ENCODE data around the gene RPS15. TPM values are rescaled to one million over a fixed set of nuclear protein-coding genes. Genes with fewer than 3 reads are reported as not detected.
A peak's percentile ranks its signal among the peaks of the same experiment; 100 is the strongest.

The RPS15 gene
- total and polyA plus RNA-seq, 9 of the 15 experiments (the other 6 are each of a cell fraction or from before 2014, with no cell fraction given) = 605 to 2,791 (median 957) TPM

DNA sequence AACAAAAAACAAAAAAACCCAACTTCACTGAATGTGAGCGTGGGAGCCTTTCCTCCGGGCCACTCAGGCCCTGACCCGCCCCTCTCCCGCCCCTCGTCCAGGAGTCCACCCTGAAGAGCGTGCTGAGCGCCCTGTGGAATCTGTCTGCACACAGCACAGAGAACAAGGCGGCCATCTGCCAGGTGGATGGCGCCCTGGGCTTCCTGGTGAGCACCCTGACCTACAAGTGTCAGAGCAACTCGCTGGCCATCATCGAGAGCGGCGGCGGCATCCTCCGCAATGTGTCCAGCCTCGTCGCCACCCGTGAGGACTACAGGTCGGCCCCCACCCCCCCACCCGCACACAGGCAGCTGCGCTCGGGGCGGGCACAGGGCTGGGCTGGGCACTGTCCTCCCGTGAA, 23.7 kb downstream of the RPS15 start:
- Histone ChIP-seq H3K9ac (ENCODE audit: insufficient read depth in 1 of 2, low read depth in 2 of 2, low read length in 2 of 2) (peak overlapping the region in 1 of 2 experiments; percentile 68; a peak in 2 of 4 replicates), H3K4me1 (replicated peaks in 1 of 2; ENCODE audit: control insufficient read depth in 2 of 2, insufficient read depth in 2 of 2, low read length in 2 of 2) (peaks cover 0 to 45% of the 10 kb centered on the region in 2 experiments; a peak in 2 of 5 replicates), H3K9me1 (ENCODE audit: control insufficient read depth, insufficient read depth, low read length) (no peaks in the 10 kb centered on the region), H3K27ac (ENCODE audit: extremely low read depth, low read depth, low read length) (no peak overlapping the region), H3K4me3 (no peak overlapping the region), H4K20me1 (replicated peaks; ENCODE audit: control insufficient read depth, insufficient read depth, low read length) (peaks cover 18% of the 10 kb centered on the region), H3K9me3 (replicated peaks; ENCODE audit: control insufficient read depth, insufficient read depth, low read depth, low read length) (no peaks in the 10 kb centered on the region), H3K79me2 (ENCODE audit: control insufficient read depth, insufficient read depth, low read length) (no peaks in the 10 kb centered on the region), H3K27me3 (ENCODE audit: control insufficient read depth in 2 of 2, insufficient read depth in 2 of 2, low read length in 2 of 2) (no peaks in the 10 kb centered on the region), H3K4me2 (ENCODE audit: insufficient read depth, low read length) (no peak overlapping the region), H3K36me3 (ENCODE audit: control insufficient read depth, insufficient read depth, low read length) (peaks cover 6% of the 10 kb centered on the region; the same call in 1 of the 3 replicates), H2AFZ (ENCODE audit: low read depth, low read length) (no peak overlapping the region)
- no peak for DNase-seq (ENCODE audit: extremely low read depth in 1 of 4, low spot score in 3 of 4)
- BruUV-seq (replicated peaks) = no TSS peak
- POLR2A ChIA-PET = no interaction called here
- no peak for ATAC-seq
- TF ChIP-seq SMARCC2 (IDR thresholded peaks at IDR 0.05; ENCODE audit: low read depth) = no peak
- TF ChIP-seq POLR2G (IDR thresholded peaks at IDR 0.05; ENCODE audit: low read depth, low read length) = 0 out of 2 replicates have a peak, but pooled peaks have one; percentile 31
- intact Hi-C loops (cut with micrococcal nuclease) (no loop called here), in situ Hi-C loops (cut with MboI) (no loop called here)
- CTCF ChIA-PET (ENCODE audit: low intra/inter-chr PET ratio) = no interaction called here
- whole genome bisulfite sequencing (ENCODE audit: insufficient coverage, low coverage, missing lambda C conversion rate) = 73% methylated on average over 21 of the region's 24 CpGs
- no peak for FAIRE-seq

DNA sequence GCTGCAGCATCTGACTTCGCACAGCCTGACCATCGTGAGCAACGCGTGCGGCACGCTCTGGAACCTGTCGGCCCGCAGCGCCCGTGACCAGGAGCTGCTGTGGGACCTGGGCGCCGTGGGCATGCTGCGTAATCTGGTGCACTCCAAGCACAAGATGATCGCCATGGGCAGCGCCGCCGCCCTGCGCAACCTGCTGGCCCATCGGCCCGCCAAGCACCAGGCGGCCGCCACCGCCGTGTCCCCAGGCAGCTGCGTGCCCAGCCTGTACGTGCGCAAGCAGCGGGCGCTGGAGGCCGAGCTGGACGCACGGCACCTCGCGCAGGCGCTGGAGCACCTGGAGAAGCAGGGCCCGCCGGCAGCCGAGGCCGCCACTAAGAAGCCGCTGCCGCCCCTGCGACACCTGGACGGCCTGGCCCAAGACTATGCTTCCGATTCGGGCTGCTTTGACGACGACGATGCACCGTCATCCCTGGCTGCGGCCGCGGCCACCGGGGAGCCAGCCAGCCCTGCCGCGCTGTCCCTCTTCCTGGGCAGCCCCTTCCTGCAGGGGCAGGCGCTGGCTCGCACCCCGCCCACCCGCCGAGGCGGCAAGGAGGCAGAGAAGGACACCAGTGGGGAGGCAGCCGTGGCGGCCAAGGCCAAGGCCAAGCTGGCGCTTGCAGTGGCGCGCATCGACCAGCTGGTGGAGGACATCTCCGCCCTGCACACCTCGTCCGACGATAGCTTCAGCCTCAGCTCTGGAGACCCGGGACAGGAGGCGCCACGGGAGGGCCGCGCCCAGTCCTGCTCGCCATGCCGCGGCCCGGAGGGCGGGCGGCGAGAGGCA, 27.2 kb downstream of the RPS15 start:
- intact Hi-C loops (cut with micrococcal nuclease) (no loop called here), in situ Hi-C loops (cut with MboI) (no loop called here)
- Histone ChIP-seq H3K9ac (ENCODE audit: insufficient read depth in 1 of 2, low read depth in 2 of 2, low read length in 2 of 2) (no peak overlapping the region), H3K4me2 (ENCODE audit: insufficient read depth, low read length) (no peak overlapping the region), H3K36me3 (ENCODE audit: control insufficient read depth, insufficient read depth, low read length) (peaks cover 2% of the 10 kb centered on the region; the same call in 1 of the 3 replicates), H4K20me1 (replicated peaks; ENCODE audit: control insufficient read depth, insufficient read depth, low read length) (peaks cover 5% of the 10 kb centered on the region; the same call in 1 of the 2 replicates), H3K4me1 (replicated peaks in 1 of 2; ENCODE audit: control insufficient read depth in 2 of 2, insufficient read depth in 2 of 2, low read length in 2 of 2) (peaks cover 0 to 54% of the 10 kb centered on the region in 2 experiments; a peak in 2 of 5 replicates), H3K27ac (ENCODE audit: extremely low read depth, low read depth, low read length) (no peak overlapping the region), H3K9me3 (replicated peaks; ENCODE audit: control insufficient read depth, insufficient read depth, low read depth, low read length) (no peaks in the 10 kb centered on the region), H3K79me2 (ENCODE audit: control insufficient read depth, insufficient read depth, low read length) (peaks cover 5% of the 10 kb centered on the region; the same call in 2 of the 3 replicates), H3K4me3 (no peak overlapping the region), H3K9me1 (ENCODE audit: control insufficient read depth, insufficient read depth, low read length) (no peaks in the 10 kb centered on the region), H3K27me3 (ENCODE audit: control insufficient read depth in 2 of 2, insufficient read depth in 2 of 2, low read length in 2 of 2) (no peaks in the 10 kb centered on the region), H2AFZ (ENCODE audit: low read depth, low read length) (no peak overlapping the region)
- WGBS (ENCODE audit: insufficient coverage, low coverage, missing lambda C conversion rate) = 92% methylated on average over 37 of the region's 83 CpGs
- FAIRE-seq = no peak
- no peak for DNase-seq (ENCODE audit: extremely low read depth in 1 of 4, low spot score in 3 of 4)
- POLR2A ChIA-PET = interaction anchor here (0.6 to 1.6 kb wide), 2 partner anchors 10 to 82 kb away, joined by 3 to 6 read pairs; no protein-coding TSS in a partner anchor
- TF ChIP-seq, protein P1, sequence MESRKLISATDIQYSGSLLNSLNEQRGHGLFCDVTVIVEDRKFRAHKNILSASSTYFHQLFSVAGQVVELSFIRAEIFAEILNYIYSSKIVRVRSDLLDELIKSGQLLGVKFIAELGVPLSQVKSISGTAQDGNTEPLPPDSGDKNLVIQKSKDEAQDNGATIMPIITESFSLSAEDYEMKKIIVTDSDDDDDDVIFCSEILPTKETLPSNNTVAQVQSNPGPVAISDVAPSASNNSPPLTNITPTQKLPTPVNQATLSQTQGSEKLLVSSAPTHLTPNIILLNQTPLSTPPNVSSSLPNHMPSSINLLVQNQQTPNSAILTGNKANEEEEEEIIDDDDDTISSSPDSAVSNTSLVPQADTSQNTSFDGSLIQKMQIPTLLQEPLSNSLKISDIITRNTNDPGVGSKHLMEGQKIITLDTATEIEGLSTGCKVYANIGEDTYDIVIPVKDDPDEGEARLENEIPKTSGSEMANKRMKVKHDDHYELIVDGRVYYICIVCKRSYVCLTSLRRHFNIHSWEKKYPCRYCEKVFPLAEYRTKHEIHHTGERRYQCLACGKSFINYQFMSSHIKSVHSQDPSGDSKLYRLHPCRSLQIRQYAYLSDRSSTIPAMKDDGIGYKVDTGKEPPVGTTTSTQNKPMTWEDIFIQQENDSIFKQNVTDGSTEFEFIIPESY (CRISPR knock-in tag; IDR thresholded peaks at IDR 0.05) = peak; percentile 92
- no peak for TF ChIP-seq SNIP1 (IDR thresholded peaks at IDR 0.05; ENCODE audit: low read depth)
- 0 out of 2 replicates have a peak, but pooled peaks have one; percentile 21 for TF ChIP-seq RBFOX2 (IDR thresholded peaks at IDR 0.05; ENCODE audit: low read depth, low read length)
- peak; percentile 12; the same call in 1 of the 2 replicates for TF ChIP-seq POLR2G (IDR thresholded peaks at IDR 0.05; ENCODE audit: low read depth, low read length)
- CTCF ChIA-PET (ENCODE audit: low intra/inter-chr PET ratio) = no interaction called here
- BruUV-seq (replicated peaks) = no TSS peak
- no peak for ATAC-seq

Measured in K562 (cell line).